ENCODE results near the gene LRRC8B. TPM values are rescaled to one million over a fixed set of nuclear protein-coding genes. Genes with fewer than 3 reads are reported as not detected.

LRRC8B gene
- total RNA-seq, 2 experiments from 2014 or later = 4.4 to 9.9 TPM

- Histone ChIP-seq H2AFZ (ENCODE audit: low read length) (no peak overlapping the region), H3K79me2 (ENCODE audit: insufficient read depth, low read depth, low read length) (peaks cover 12% of the 10 kb centered on the region; the same call in 1 of the 2 replicates), H3K27ac (ENCODE audit: low read depth, low read length, poor library complexity, severe bottlenecking) (no peak overlapping the region), H3K9me3 (ENCODE audit: low read length) (no peaks in the 10 kb centered on the region), H3K4me3 (ENCODE audit: low read depth, low read length, poor library complexity, severe bottlenecking) (no peak overlapping the region), H3K4me2 (ENCODE audit: low read length) (no peak overlapping the region), H3K9me2 (ENCODE audit: insufficient read depth, low read length) (no peaks in the 10 kb centered on the region), H3K4me1 (ENCODE audit: insufficient read depth, low read length, poor library complexity, severe bottlenecking) (peaks cover 17% of the 10 kb centered on the region), H4K20me1 (ENCODE audit: insufficient read depth, low read length) (no peaks in the 10 kb centered on the region), H3K36me3 (ENCODE audit: insufficient read depth, low read length) (no peaks in the 10 kb centered on the region)
- no TSS peak for BruUV-seq (replicated peaks)
- no peak for TF ChIP-seq EZH2phosphoT487 (IDR thresholded peaks at IDR 0.05; ENCODE audit: borderline replicate concordance, low read depth, low read length)
- TF ChIP-seq CTCF (conservative IDR thresholded peaks at IDR 0.05; ENCODE audit: low read length) = 0 out of 2 replicates have a peak, but pooled peaks have one; percentile 25
- ChIA-PET POLR2A (interaction anchor here (0.6 to 14.0 kb wide), 5 partner anchors 12 to 247 kb away, joined by 4 to 90 read pairs (median 4); no protein-coding TSS in a partner anchor), CTCF (ENCODE audit: unreplicated experiment) (interaction anchor here (1.7 kb wide), 1 partner anchor 133 kb away, joined by 7 read pairs; no protein-coding TSS in a partner anchor)
- no peak for DNase-seq (ENCODE audit: low spot score)
- intact Hi-C loops (cut with micrococcal nuclease; ENCODE audit: unreplicated experiment) = loop anchor here (5.0 kb wide), 1 partner anchor 62 kb away; no protein-coding TSS in a partner anchor
Observed at GRCh38 chr1:89630048-89630447, 105.4 kb downstream of the LRRC8B start.

- Histone ChIP-seq H3K36me3 (ENCODE audit: insufficient read depth, low read length) (no peaks in the 10 kb centered on the region), H3K9me3 (ENCODE audit: low read length) (no peaks in the 10 kb centered on the region), H3K4me3 (ENCODE audit: low read depth, low read length, poor library complexity, severe bottlenecking) (peak overlapping the region; percentile 95), H3K4me1 (ENCODE audit: insufficient read depth, low read length, poor library complexity, severe bottlenecking) (peaks cover 25% of the 10 kb centered on the region), H3K79me2 (ENCODE audit: insufficient read depth, low read depth, low read length) (peaks cover 22% of the 10 kb centered on the region; the same call in 1 of the 2 replicates), H3K9me2 (ENCODE audit: insufficient read depth, low read length) (no peaks in the 10 kb centered on the region), H3K4me2 (ENCODE audit: low read length) (peak overlapping the region; percentile 75), H2AFZ (ENCODE audit: low read length) (peak overlapping the region; percentile 87), H4K20me1 (ENCODE audit: insufficient read depth, low read length) (no peaks in the 10 kb centered on the region), H3K27ac (ENCODE audit: low read depth, low read length, poor library complexity, severe bottlenecking) (no peak overlapping the region)
- intact Hi-C loops (cut with micrococcal nuclease; ENCODE audit: unreplicated experiment) = loop anchor here (2.0 to 5.0 kb wide), 5 partner anchors 60 to 363 kb away; partner anchors contain the start of genes LRRC8B, LRRC8D and ZNF326
- ChIA-PET CTCF (ENCODE audit: unreplicated experiment) (interaction anchor here (1.5 kb wide), 1 partner anchor 131 kb away, joined by 5 read pairs; no protein-coding TSS in a partner anchor), POLR2A (interaction anchor here (0.6 to 14.0 kb wide), 6 partner anchors 12 to 130 kb away, joined by 3 to 90 read pairs (median 3); no protein-coding TSS in a partner anchor)
- BruUV-seq (replicated peaks) = TSS peak; percentile 57
- no peak for TF ChIP-seq CTCF (conservative IDR thresholded peaks at IDR 0.05; ENCODE audit: low read length)
- TF ChIP-seq EZH2phosphoT487 (IDR thresholded peaks at IDR 0.05; ENCODE audit: borderline replicate concordance, low read depth, low read length) = no peak
- no peak for DNase-seq (ENCODE audit: low spot score)
Observed at GRCh38 chr1:89631816-89632656, 107.4 kb downstream of the LRRC8B start.

All from OCI-LY7 (cell line).